ENCODE results near the gene DEPDC7. TPM values are rescaled to one million over a fixed set of nuclear protein-coding genes. Genes with fewer than 3 reads are reported as not detected.
A peak's percentile ranks its signal among the peaks of the same experiment; 100 is the strongest.

The DEPDC7 gene
- total and polyA plus RNA-seq, 11 donors, result 0.12 to 1.0 (median 0.32) TPM; not detected in 3

DNA sequence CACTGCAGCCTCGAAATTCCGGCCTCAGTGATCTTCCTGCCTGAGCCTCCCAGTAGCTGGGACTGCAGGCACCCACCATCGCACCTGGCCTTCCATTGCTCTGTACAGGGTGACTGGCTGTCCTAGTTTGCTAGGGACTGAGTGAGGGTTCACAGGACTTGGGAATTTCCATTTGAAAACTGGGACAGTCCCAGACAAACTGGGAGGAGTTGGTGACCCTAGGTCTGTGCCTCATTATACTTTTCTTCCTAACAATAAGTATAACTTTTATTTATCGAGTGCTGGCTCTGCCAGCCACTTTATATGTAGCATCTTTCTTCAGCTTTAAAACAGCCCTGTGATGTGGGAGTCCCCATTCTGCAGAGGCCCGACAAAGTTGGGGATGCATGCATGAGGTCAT is 49.2 kb downstream of the DEPDC7 start:
- Histone ChIP-seq H3K9me3 (no peaks in the 10 kb centered on the region), H3K27ac (peak overlapping the region in 1 of 12 donors; percentile 77), H3K27me3 (no peaks in the 10 kb centered on the region), H3K4me3 (no peak overlapping the region), H3K4me1 (peaks cover 0 to 28% (median 2%) of the 10 kb centered on the region in 12 donors), H3K36me3 (peaks cover 0 to 83% (median 69%) of the 10 kb centered on the region in 9 donors)
- TF ChIP-seq, protein P1, sequence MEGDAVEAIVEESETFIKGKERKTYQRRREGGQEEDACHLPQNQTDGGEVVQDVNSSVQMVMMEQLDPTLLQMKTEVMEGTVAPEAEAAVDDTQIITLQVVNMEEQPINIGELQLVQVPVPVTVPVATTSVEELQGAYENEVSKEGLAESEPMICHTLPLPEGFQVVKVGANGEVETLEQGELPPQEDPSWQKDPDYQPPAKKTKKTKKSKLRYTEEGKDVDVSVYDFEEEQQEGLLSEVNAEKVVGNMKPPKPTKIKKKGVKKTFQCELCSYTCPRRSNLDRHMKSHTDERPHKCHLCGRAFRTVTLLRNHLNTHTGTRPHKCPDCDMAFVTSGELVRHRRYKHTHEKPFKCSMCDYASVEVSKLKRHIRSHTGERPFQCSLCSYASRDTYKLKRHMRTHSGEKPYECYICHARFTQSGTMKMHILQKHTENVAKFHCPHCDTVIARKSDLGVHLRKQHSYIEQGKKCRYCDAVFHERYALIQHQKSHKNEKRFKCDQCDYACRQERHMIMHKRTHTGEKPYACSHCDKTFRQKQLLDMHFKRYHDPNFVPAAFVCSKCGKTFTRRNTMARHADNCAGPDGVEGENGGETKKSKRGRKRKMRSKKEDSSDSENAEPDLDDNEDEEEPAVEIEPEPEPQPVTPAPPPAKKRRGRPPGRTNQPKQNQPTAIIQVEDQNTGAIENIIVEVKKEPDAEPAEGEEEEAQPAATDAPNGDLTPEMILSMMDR (IDR thresholded peaks at IDR 0.05), result no peak
- TF ChIP-seq POLR2A (IDR thresholded peaks at IDR 0.05), result no peak
- no peak for DNase-seq
- WGBS, 4 donors, result 89 to 93% (median 92%) methylated on average over 5 of the region's 5 CpGs
- intact Hi-C loops (cut with DNase I), result loop anchor here (1.0 to 10.0 kb wide), 8 partner anchors 103 to 260 kb away; no protein-coding TSS in a partner anchor
- no peak for ATAC-seq

DNA sequence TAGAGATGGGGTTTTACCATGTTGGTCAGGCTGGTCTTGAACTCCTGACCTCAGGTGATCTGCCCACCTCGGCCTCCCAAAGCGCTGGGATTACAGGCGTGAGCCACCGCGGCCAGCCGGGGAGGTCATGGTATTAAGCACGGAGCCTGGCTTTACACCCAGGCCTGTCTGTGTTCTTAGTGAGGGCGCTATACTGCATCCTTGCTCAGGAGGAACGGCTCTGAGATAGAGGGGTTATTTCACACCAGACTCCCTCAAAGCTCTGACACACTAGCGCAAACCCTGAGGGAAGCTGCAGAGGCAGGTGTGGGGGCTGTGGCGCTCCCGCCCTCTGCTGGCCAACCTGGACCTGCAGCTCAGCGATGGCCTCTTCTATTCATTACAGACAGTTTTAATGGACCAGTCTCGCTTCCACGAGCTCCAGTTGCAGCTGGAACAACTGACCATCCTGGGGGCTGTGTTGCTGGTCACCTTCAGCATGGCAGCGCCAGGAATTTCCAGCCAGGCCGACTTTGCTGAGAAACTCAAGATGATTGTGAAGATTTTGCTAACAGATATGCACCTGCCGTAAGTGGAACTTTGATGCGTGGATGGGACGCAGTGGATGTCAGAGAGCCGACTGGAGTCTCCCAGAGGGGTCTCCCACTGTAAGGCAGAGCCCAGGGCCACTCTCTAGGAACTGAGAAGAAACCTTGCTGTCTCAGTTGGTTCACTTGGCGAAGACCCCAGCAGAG is 49.9 kb downstream of the DEPDC7 start:
- ATAC-seq, result peak; percentile 66 to 86 (median 84)
- TF ChIP-seq, protein P1 (IDR thresholded peaks at IDR 0.05), result peak; percentile 74 to 89 (median 80)
- TF ChIP-seq POLR2A (IDR thresholded peaks at IDR 0.05), result no peak
- no peak overlapping the region for H3K27ac ChIP-seq
- H3K9me3 ChIP-seq, result no peaks in the 10 kb centered on the region
- peaks cover 0 to 28% (median 2%) of the 10 kb centered on the region in 12 donors for H3K4me1 ChIP-seq
- intact Hi-C loops (cut with DNase I), result loop anchor here in 9 of 10 donors (1.0 to 10.0 kb wide), 8 partner anchors 103 to 261 kb away; no protein-coding TSS in a partner anchor
- no peak overlapping the region for H3K4me3 ChIP-seq
- peaks cover 0 to 84% (median 69%) of the 10 kb centered on the region in 9 donors for H3K36me3 ChIP-seq
- 64 to 72% (median 68%) methylated on average over 13 to 22 of the region's 22 CpGs for WGBS, 4 donors
- H3K27me3 ChIP-seq, result no peaks in the 10 kb centered on the region
- peak; percentile 45 to 74 (median 58) for DNase-seq

DNA sequence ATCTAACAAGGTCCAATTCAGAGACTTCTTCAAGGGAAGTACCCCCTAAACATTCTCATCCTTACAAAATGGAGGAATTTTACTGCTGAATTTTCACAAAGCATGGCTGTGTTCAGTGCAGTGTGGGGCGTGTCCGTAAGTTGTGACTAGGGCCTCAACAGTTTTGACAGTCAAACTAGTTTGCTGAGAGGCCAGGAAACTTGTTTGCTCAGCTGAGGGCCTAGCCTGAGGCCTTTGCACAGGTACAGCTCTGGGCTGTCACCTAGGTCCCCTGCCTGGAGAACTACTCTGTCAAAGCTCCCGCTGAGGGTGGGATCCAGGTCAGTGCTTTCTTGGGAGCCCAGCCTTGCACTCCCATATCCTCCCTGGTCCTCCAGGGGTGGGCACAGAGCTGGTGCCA is 51.6 kb downstream of the DEPDC7 start:
- Histone ChIP-seq H3K27ac (no peak overlapping the region), H3K36me3 (peaks cover 0 to 83% (median 68%) of the 10 kb centered on the region in 9 donors)
- intact Hi-C loops (cut with DNase I), result loop anchor here in 6 of 10 donors (5.0 to 10.0 kb wide), 5 partner anchors 105 to 262 kb away; no protein-coding TSS in a partner anchor

More for the DNA sequence above, 51.6 kb downstream of the DEPDC7 start:
- peaks cover 0 to 28% (median 2%) of the 10 kb centered on the region in 12 donors for H3K4me1 ChIP-seq
- no peak for TF ChIP-seq POLR2A (IDR thresholded peaks at IDR 0.05)
- TF ChIP-seq, protein P1 (IDR thresholded peaks at IDR 0.05), result no peak
- H3K4me3 ChIP-seq, result no peak overlapping the region
- no peak for DNase-seq
- no peaks in the 10 kb centered on the region for H3K27me3 ChIP-seq
- no peak for ATAC-seq
- WGBS, 4 donors, result 93 to 99% (median 96%) methylated on average over 3 of the region's 3 CpGs
- H3K9me3 ChIP-seq, result no peaks in the 10 kb centered on the region
